ENCODE data around the gene TGFBR3. TPM values are rescaled to one million over a fixed set of nuclear protein-coding genes. Genes with fewer than 3 reads are reported as not detected.

Gene TGFBR3
- total and polyA plus RNA-seq, 9 of the 15 experiments (the other 6 are each of a cell fraction or from before 2014, with no cell fraction given), result 3.6 to 32.4 (median 15.6) TPM

DNA sequence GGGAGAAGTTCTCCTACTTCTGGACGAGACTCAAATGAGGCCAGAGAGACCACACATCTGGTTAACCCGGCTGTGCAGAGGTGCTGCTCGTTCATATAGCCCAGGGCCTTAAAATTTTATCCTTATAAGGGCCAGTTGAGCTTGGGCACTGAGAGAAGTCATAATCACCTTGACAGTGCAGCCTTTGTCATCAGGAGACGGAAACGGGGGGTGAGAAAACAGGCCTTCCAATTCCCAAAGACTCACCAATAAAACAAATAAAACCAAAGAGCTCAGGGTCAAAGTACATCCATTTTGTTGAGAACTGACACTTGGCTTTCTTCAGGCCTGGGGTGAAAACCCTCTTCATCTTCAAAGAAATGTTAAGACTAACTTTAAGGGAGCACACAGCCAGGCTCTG, 167.1 kb downstream of the TGFBR3 start:
- ChIA-PET CTCF (ENCODE audit: low intra/inter-chr PET ratio) (no interaction called here), POLR2A (interaction anchor here (0.9 to 1.4 kb wide), 2 partner anchors 9 to 12 kb away, joined by 4 read pairs; no protein-coding TSS in a partner anchor)
- peaks cover 0 to 31% of the 10 kb centered on the region in 2 experiments; a peak in 3 of 5 replicates for H3K4me1 ChIP-seq (replicated peaks in 1 of 2; ENCODE audit: control insufficient read depth in 2 of 2, insufficient read depth in 2 of 2, low read length in 2 of 2)
- no peaks in the 10 kb centered on the region for H3K79me2 ChIP-seq (ENCODE audit: control insufficient read depth, insufficient read depth, low read length)
- intact Hi-C loops (cut with micrococcal nuclease), result loop anchor here (5.0 to 10.0 kb wide), 3 partner anchors 43 to 166 kb away; partner anchors contain the start of gene TGFBR3
- H4K20me1 ChIP-seq (replicated peaks; ENCODE audit: control insufficient read depth, insufficient read depth, low read length), result no peaks in the 10 kb centered on the region
- 90% methylated on average over 5 of the region's 5 CpGs for WGBS (ENCODE audit: insufficient coverage, low coverage, missing lambda C conversion rate)
- no TSS peak for BruUV-seq (replicated peaks)
- H3K27ac ChIP-seq (ENCODE audit: extremely low read depth, low read depth, low read length), result no peak overlapping the region
- peaks cover 44% of the 10 kb centered on the region for H3K36me3 ChIP-seq (ENCODE audit: control insufficient read depth, insufficient read depth, low read length)
- FAIRE-seq, result no peak
- no peak overlapping the region for H3K9ac ChIP-seq (ENCODE audit: insufficient read depth in 1 of 2, low read depth in 2 of 2, low read length in 2 of 2)
- H2AFZ ChIP-seq (ENCODE audit: low read depth, low read length), result no peak overlapping the region
- H3K9me1 ChIP-seq (ENCODE audit: control insufficient read depth, insufficient read depth, low read length), result no peaks in the 10 kb centered on the region
- H3K27me3 ChIP-seq (ENCODE audit: control insufficient read depth in 2 of 2, insufficient read depth in 2 of 2, low read length in 2 of 2), result no peaks in the 10 kb centered on the region; a peak in 1 of 5 replicates
- H3K9me3 ChIP-seq (replicated peaks; ENCODE audit: control insufficient read depth, insufficient read depth, low read depth, low read length), result no peaks in the 10 kb centered on the region
- in situ Hi-C loops (cut with MboI), result no loop called here
- DNase-seq (ENCODE audit: extremely low read depth in 1 of 4, low spot score in 3 of 4), result no peak
- ATAC-seq, result no peak
- H3K4me3 ChIP-seq, result no peak overlapping the region
- H3K4me2 ChIP-seq (ENCODE audit: insufficient read depth, low read length), result no peak overlapping the region
- TF ChIP-seq HNRNPUL1 (IDR thresholded peaks at IDR 0.05; ENCODE audit: low read length) (no peak), SMARCB1 (IDR thresholded peaks at IDR 0.05; ENCODE audit: insufficient read length, low read depth) (no peak), BRCA1 (IDR thresholded peaks at IDR 0.05) (no peak), BRCA1 (CRISPR knock-in tag; IDR thresholded peaks at IDR 0.05) (no peak), MCM3 (IDR thresholded peaks at IDR 0.05) (no peak), ERF (CRISPR knock-in tag; IDR thresholded peaks at IDR 0.05) (no peak), PTRF (tag; IDR thresholded peaks at IDR 0.05) (no peak)
- TF ChIP-seq, protein P1, sequence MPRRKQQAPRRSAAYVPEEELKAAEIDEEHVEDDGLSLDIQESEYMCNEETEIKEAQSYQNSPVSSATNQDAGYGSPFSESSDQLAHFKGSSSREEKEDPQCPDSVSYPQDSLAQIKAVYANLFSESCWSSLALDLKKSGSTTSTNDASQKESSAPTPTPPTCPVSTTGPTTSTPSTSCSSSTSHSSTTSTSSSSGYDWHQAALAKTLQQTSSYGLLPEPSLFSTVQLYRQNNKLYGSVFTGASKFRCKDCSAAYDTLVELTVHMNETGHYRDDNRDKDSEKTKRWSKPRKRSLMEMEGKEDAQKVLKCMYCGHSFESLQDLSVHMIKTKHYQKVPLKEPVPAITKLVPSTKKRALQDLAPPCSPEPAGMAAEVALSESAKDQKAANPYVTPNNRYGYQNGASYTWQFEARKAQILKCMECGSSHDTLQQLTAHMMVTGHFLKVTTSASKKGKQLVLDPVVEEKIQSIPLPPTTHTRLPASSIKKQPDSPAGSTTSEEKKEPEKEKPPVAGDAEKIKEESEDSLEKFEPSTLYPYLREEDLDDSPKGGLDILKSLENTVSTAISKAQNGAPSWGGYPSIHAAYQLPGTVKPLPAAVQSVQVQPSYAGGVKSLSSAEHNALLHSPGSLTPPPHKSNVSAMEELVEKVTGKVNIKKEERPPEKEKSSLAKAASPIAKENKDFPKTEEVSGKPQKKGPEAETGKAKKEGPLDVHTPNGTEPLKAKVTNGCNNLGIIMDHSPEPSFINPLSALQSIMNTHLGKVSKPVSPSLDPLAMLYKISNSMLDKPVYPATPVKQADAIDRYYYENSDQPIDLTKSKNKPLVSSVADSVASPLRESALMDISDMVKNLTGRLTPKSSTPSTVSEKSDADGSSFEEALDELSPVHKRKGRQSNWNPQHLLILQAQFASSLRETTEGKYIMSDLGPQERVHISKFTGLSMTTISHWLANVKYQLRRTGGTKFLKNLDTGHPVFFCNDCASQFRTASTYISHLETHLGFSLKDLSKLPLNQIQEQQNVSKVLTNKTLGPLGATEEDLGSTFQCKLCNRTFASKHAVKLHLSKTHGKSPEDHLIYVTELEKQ (CRISPR knock-in tag; IDR thresholded peaks at IDR 0.05), result no peak
- TF ChIP-seq, protein P2, sequence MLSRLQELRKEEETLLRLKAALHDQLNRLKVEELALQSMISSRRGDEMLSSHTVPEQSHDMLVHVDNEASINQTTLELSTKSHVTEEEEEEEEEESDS (CRISPR knock-in tag; IDR thresholded peaks at IDR 0.05), result no peak
- TF ChIP-seq, protein P3, sequence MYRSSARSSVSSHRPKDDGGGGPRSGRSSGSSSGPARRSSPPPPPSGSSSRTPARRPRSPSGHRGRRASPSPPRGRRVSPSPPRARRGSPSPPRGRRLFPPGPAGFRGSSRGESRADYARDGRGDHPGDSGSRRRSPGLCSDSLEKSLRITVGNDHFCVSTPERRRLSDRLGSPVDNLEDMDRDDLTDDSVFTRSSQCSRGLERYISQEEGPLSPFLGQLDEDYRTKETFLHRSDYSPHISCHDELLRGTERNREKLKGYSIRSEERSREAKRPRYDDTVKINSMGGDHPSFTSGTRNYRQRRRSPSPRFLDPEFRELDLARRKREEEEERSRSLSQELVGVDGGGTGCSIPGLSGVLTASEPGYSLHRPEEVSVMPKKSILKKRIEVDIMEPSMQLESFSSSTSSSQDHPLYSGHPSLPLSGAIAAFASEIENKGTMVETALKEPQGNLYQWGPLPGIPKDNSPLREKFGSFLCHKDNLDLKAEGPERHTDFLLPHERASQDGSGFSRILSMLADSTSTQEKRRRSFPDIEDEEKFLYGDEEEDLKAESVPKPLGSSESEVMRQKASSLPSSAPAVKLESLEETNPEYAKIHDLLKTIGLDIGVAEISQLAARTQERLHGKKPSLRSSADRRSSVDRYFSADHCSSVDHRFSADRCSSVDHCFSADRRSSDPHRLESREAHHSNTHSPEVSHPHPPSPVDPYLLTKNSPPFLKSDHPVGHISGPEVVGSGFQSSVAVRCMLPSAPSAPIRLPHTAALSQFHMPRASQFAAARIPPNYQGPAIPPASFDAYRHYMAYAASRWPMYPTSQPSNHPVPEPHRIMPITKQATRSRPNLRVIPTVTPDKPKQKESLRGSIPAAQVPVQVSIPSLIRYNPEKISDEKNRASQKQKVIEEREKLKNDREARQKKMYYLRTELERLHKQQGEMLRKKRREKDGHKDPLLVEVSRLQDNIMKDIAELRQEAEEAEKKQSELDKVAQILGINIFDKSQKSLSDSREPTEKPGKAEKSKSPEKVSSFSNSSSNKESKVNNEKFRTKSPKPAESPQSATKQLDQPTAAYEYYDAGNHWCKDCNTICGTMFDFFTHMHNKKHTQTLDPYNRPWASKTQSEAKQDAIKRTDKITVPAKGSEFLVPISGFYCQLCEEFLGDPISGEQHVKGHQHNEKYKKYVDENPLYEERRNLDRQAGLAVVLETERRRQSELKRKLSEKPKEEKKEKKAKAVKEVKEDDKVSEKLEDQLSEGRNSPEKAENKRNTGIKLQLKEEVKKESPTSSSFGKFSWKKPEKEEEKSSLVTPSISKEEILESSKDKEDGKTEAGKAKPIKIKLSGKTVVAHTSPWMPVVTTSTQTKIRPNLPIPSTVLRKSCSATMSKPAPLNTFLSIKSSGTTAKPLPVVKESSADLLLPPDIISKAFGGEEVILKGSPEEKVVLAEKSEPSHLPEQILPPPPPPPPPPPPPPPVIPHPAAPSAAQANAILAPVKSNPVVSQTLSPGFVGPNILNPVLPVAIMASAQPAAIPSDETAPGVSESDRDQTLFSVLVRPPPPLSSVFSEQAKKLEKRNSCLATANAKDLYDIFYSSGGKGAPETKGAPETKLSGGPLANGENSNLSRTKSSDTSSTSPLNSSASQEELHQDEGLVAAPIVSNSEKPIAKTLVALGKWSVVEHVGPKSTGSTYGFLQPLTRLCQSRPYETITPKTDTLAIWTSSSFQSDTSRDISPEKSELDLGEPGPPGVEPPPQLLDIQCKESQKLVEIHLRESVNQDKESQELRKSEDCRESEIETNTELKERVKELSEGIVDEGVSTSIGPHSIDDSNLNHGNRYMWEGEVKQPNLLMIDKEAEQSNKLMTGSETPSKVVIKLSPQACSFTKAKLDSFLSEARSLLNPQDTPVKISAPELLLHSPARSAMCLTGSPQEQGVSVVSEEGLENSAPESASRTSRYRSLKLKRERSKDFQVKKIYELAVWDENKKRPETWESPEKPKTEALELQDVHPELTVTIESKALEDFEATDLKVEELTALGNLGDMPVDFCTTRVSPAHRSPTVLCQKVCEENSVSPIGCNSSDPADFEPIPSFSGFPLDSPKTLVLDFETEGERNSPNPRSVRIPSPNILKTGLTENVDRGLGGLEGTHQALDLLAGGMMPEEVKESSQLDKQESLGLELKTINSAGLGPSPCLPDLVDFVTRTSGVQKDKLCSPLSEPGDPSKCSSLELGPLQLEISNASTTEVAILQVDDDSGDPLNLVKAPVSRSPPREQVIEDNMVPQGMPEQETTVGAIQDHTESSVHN (IDR thresholded peaks at IDR 0.05; ENCODE audit: borderline replicate concordance in 1 of 2, low read depth in 1 of 2), result no peak
